GM12878 (cell line): ENCODE measurements around the gene SIK3.

ENCODE experiments used
- KDM1A ChIP-seq: fragments of 200-600 bp; sonication (generic); IDR thresholded peaks from 2 replicates; pipeline ENCODE4 v1.6.1; 2016; ENCODE audit warnings: borderline replicate concordance
- NBN ChIP-seq: fragments of 450-650 bp; IDR thresholded peaks from 2 replicates; pipeline ENCODE4 v1.6.1; 2016

DNA sequence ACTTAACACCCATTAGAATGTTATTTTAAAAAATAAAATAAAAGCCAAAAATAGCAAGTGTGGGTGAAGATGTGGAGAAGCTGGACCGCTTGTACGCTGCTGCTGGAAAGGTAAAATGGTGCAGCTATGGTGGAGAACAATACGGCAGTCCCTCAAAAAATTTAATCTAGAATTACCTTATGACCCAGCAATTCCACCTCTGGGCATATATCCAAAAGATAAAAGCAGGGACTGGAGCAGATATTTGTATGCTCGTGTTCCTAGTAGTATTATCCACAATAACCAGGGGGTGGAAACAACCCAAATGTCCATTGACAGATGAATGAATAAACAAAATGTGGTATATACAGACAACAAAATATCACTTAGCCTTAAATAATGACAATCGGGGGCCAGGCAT lies 300.4 kb downstream of the SIK3 start:
- TF ChIP-seq NBN (no peak), KDM1A (no peak)
